Stimulated activated CD4-positive, alpha-beta T cell treated with anti-CD3 and anti-CD28 coated beads, TNF-alpha, amount 100 ng/mL, for 1 hour (primary cell): ENCODE results near the gene TUBA1A.
"Not testable (repeated sequence)": the region's sequence is repeated elsewhere in the genome, so short reads cannot be mapped to it uniquely, and the experiment has no call there.

Source experiments
- DNase-seq, 3 donors: peaks; one replicate each; pipeline ENCODE4 v3.0.0-alpha.2; 2020; ENCODE audit warnings: low read depth in 3 of 3, low spot score in 1 of 3

TUBA1A gene

GRCh38 chr12:49160399-49160798, 28.5 kb downstream of the TUBA1A start:
- no peak for DNase-seq

GRCh38 chr12:49154221-49154620, 34.7 kb downstream of the TUBA1A start:
- no peak for DNase-seq

GRCh38 chr12:49147384-49147783, 41.5 kb downstream of the TUBA1A start:
- no peak for DNase-seq

GRCh38 chr12:49146406-49146805, 42.5 kb downstream of the TUBA1A start:
- no peak for DNase-seq

- DNase-seq, result no peak
These were observed 44.5 kb downstream of the TUBA1A start for GRCh38 chr12:49144384-49144783.

GRCh38 chr12:49138999-49139398, 49.9 kb downstream of the TUBA1A start:
- no peak for DNase-seq

GRCh38 chr12:49138587-49138986, 50.3 kb downstream of the TUBA1A start:
- DNase-seq, result no peak

GRCh38 chr12:49137476-49137875, 51.4 kb downstream of the TUBA1A start:
- DNase-seq, result no peak

- DNase-seq, result not testable (repeated sequence)
These were observed 51.9 kb downstream of the TUBA1A start for GRCh38 chr12:49136997-49137396.
